Stimulated activated naive CD4-positive, alpha-beta T cell treated with Interleukin-2 at 50 U/mL for 16 hours (primary cell): ENCODE data around the gene SIN3B.

Experiments used
- DNase-seq: peaks from one replicate; lab custom pipeline; 2025; lab: John Stamatoyannopoulos, UW

Gene SIN3B

DNA sequence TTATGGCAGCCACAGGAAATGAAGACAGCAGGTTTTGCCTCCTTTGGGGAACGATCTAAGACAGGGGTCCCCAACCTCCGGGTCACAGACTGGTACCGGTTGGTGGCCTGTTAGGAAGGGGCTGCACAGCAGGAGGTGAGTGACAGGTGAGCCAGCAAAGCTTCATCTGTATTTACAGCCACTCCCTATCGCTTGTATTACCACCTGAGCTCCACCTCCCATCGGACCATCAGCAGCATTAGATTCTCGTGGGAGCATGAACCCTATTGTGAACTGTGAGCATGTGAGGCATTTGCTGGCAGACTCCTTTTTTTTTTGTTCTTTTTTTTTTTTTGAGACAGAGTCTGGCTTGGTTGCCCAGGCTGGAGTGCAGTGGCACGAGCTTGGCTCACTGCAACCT lies 81.8 kb downstream of the SIN3B start:
- DNase-seq, result no peak

DNA sequence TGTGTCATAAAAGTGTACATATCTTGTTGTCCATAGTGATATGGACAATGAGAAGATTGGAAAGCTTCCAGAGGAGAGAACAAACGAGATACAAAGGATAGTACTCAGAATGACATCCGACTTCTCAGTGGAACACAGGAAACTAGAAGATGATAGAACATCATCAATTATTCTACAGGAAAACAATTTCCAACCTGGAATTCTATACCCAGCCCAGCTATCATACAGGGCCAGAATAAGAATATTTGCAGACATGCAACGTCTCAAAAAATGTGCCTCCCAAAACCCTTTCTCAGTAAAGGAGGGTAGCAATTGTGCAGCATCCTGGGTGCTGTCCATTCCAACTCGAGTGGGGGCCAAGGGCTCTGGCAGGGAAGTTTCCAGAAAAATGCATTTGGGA lies 83.6 kb downstream of the SIN3B start:
- no peak for DNase-seq

DNA sequence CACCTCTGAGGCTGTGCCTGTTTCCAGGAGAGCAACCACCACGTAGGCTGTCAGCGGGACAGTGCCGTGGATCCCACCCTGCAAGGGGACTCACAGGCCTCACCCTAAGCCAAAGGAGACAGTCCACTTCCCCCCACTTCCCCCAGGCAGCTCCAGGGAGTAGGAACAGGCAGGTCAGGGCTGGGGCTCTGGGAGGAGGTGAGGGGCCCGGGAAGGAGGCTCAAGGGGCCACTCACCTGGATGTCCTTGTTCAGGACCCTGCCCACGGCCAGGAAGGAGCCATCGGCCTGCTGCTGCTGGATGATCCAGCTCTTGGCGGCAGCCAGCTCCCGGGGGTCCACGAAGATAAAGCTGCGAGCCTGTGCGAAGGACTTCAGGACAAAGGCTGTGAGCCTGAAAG lies 85.2 kb downstream of the SIN3B start:
- no peak for DNase-seq

DNA sequence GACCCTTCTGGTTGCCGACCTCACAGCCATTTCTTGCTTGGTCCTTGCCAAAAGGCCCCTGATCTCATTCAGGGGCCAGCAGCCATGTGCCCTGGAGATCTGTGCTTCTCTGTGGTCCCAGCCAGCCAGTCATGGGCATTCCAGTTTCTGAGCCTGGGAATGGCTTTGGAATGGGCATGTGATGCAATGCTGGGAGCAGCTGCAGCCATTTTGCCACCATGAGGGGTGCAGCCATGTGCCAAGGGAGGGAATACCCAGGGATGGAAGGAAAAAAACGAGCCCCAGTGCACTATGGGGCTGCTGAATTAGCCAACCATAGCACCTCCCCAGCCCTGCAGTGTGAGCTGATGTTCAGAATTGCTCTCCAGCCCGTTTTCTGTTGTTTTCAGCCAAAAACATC lies 85.9 kb downstream of the SIN3B start:
- no peak for DNase-seq

DNA sequence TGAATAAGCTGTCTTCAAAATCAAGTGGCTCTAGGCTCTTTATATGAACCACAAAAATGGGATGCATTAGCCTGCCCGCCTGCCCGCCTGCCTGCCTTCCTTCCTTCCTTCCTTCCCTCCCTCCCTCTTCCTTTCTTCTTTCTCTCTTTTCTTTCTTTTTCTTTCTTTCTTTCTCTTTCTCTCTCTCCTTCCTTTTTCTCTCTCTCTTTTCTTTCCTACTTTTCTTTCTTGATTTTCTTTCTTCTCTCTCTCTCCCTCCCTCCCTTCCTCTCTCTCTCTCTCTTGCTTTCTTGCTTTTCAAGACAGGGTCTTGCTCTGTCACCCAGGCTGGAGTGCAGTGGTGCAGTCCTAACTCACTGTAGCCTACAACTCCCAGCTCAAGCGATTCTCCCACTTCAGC lies 86.5 kb downstream of the SIN3B start:
- DNase-seq, result no peak

DNA sequence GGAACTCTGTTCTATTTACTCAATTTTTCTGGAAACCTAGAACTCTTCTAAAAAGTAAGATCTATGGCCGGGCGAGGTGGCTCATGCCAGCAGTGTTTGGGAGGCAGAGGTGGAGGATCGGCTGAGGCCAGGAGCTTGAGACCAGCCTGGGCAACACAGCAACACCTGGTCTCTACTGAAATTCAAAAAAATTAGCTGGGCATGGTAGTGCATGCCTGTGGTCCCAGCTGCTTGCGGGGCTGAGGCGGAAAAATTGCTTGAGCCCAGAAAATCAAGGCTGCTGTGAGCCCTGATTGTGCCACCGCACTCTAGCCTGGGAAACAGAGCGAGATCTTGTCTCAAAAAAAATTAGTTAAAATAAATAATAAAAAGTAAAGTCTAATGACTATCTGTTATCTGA lies 88.2 kb downstream of the SIN3B start:
- DNase-seq, result no peak

DNA sequence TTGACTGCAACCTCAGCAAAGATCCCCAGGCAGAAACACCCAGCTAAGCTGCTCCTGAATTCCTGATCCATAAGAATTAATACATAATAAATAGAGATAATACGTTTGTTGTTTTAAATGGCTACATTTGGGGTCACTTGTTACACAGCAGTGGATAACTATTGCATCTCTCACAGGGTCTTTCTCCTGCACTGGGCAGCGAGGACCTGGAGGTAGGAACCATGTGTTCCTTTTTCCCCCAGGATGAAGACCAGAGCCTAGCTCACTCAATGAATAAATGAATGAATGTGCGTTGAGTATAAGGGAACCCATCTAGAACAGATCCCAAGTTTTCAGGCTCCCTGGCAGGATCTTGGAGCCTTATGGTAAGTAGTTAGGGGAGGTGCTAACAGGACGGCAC lies 90.3 kb downstream of the SIN3B start:
- DNase-seq, result no peak

DNA sequence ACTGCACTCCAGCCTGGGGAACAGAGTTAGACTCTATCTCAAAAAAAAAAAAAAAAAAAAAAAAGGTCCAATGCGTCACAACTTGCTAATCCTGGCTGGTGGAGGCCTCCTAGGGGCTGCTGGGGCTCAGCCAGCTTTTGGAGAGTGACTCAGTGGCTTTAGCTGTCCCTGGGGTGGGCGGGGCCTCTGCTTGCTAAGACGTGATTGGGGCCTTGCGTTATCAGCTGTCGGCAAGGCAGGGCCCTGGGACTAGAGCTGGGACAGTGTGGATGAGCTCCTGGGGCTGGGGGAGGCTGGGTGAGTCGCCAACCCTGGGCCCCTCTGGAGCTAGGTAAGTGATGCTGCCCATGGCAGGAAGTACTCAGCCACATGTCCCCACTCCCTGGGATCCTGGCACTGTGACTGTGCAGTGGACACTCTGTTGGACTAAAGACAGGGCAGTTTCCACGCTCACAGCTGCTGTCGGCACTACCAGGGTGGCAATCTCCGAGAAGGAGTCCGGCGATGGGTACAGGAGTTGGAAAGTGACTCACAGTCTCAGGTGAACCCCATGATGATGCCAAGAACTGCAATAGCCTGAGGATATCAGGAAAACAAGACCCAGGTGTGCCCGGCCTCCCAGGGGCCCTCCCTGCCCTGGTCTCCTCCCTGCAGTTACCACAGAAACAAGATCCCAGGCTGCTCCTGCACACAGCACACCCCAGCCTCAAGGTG lies 91.8 kb downstream of the SIN3B start:
- no peak for DNase-seq

DNA sequence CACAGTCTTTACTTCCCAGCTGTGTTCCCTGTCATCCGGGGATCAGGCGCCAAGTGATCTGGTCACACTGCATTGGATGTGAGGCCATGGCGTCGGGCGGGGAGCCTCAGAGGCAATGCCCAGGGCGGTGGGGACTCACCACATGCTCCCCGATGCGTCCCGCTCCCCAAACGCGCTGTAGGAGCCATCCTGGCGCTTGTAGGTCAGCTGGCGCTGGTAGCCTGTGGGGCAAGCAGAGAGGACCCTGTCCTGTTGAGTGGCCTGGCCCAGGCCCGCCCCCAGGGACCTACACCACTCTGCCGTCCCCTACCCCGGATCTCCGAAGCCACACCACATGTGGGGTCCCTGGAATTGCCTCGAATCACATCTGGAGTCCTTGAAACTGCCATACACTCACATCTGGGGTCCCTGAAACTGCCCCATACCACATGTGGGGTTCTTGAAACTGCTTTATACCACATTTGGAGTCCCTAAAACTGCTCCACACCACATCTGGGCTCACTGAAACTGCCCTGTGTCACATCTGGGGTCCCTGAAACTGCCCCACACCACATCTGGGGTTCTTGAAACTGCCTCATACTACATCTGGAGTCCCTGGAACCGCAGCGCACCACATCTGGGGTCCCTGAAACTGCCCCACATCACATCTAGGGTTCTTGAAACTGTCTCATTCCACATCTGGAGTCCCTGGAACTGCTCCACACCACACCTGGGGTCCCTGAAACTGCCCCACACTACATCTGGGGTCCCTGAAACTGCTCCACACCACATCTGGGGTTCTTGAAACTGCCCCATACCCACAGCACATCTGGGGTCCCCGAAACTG lies 92.8 kb downstream of the SIN3B start:
- DNase-seq, result no peak

DNA sequence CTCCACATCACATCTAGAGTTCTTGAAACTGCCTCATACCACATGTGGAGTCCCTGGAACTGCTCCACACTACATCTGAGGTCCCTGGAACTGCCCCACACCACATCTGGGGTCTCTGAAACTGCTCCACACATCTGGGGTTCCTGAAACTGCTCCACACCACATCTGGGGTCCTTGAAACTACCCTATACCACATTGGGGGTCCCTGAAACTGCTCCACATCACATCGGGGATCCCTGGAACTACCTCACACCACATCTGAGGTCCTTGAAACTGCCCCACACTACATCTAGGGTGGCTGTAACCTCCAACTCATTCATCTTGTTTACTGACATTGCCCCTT lies 93.4 kb downstream of the SIN3B start:
- no peak for DNase-seq

DNA sequence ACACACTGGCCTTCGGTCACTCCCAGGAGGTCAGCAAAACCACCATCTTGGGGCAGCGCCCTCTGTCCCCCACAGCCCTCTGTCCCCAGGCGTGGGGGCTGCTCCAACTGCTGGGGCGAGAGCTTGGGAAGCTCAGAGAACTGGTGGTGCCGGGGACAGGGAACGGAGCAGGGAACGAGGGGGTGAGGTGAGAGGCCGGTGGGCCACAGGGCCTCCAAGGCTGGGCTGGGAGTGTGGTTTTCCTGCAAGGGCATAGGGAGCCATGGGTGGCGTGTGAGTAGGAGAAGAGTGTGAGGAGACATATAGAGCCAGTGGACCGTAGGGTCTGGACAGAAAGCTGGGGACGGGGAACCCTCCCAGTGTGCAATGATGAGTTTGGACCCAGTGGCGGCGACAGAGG lies 93.8 kb downstream of the SIN3B start:
- DNase-seq, result no peak

DNA sequence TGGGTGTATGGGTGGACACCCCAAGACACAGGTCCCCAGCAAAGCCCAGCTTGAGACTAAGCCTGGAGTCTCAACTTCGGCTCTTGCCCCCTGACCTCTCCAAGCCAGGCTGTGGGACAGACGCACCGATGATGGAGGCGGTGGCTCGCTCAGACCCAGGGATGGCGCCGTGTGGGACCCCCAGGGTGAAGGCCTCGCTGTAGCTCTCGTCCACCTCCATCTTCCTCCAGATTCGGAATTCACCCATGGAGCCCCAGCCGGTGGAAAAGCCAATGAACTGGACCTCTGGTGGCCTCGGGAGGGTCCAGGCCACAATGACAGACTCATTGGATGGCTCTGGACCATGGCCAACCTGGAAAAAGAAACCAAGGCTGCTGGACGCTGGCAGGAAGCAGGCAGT lies 98.7 kb downstream of the SIN3B start:
- DNase-seq, result no peak

DNA sequence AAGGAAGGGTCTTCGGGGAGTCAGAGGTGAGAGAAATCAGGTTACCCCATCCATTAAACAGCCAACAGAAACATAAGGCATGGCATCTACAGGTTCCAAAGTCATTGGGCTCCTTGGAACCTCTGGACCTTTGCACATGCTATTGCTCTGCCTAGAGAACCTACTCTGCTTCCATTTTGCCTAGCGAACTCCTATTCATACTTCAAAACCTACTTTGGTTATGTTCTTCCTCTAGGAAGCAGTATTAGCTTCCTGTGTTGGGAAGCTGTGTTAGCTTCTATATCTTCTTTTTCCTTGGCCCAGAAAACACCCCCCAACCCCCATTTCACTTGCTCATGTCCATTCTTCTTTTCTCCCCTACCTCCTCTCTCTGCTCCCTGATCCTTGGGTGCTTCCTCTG lies 99.2 kb downstream of the SIN3B start:
- no peak for DNase-seq

DNA sequence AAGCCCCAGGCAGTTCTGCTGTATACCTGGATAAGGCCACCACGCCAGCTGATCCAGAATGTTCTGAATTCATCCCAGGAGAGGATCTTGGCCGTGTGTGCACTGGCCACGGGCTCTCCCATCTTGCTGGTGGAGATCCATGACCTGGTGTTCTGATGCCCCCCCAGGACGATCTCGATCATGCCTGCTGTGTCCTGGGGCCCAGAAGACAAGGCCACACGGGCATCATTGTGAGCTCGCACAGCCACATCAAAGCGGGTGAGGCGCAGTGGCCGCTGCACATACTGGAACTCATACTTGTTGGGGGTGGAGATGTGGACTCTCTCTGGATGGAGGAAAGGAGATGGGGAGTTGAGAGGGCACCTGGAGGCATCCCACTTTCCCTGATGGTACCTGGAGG lies 99.7 kb downstream of the SIN3B start:
- DNase-seq, result no peak
